Measurements from ENCODE around the gene RABEP1.
A peak's percentile ranks its signal among the peaks of the same experiment; 100 is the strongest.
"Not testable (repeated sequence)": the region's sequence is repeated elsewhere in the genome, so short reads cannot be mapped to it uniquely, and the experiment has no call there.

The RABEP1 gene, protein sequence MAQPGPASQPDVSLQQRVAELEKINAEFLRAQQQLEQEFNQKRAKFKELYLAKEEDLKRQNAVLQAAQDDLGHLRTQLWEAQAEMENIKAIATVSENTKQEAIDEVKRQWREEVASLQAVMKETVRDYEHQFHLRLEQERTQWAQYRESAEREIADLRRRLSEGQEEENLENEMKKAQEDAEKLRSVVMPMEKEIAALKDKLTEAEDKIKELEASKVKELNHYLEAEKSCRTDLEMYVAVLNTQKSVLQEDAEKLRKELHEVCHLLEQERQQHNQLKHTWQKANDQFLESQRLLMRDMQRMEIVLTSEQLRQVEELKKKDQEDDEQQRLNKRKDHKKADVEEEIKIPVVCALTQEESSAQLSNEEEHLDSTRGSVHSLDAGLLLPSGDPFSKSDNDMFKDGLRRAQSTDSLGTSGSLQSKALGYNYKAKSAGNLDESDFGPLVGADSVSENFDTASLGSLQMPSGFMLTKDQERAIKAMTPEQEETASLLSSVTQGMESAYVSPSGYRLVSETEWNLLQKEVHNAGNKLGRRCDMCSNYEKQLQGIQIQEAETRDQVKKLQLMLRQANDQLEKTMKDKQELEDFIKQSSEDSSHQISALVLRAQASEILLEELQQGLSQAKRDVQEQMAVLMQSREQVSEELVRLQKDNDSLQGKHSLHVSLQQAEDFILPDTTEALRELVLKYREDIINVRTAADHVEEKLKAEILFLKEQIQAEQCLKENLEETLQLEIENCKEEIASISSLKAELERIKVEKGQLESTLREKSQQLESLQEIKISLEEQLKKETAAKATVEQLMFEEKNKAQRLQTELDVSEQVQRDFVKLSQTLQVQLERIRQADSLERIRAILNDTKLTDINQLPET

DNA sequence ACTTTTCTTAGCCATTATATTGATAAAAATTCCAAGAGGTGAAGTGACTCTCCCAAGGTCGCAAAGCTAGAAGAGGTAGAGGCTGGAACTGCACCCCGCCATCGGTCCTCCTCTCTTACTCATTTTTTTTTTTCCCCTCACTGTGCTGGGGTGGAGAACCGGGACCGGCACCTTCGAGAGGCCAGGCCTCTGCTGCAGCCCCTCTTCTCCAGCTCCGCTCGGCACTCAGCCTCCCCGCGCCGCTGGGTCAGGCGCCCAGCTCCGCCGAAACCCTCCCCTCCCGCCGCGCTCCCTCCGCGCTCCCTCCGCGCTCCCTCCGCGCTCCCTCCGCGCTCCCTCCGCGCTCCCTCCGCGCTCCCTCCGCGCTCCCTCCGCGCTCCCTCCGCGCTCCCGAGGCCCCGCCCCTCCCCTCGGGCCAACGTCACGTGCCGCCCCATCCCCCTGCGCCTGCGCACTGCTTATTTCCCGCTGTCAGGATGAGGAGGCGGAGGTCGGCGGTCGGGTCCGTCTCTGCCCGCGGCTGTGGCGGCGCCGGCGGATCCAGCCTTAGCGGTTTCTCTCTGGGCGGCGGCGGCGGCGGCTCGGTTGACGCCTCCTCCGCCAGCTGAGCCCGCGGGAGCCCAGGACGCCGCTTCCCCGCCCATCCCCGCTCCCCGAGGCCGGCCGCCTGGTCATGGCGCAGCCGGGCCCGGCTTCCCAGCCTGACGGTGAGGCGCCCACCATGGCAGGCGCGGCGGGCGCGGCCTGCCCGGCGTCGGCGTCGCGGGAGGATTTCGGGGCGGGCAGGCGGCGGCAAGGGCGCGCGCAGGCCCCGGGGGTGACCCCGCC is at the start of gene RABEP1:
TSS of gene RABEP1 (plus strand) at position 471 of the 828 bp plus-strand sequence. CDS start at position 674, 203 bp downstream.
- DNase-seq: peak; percentile 76

DNA sequence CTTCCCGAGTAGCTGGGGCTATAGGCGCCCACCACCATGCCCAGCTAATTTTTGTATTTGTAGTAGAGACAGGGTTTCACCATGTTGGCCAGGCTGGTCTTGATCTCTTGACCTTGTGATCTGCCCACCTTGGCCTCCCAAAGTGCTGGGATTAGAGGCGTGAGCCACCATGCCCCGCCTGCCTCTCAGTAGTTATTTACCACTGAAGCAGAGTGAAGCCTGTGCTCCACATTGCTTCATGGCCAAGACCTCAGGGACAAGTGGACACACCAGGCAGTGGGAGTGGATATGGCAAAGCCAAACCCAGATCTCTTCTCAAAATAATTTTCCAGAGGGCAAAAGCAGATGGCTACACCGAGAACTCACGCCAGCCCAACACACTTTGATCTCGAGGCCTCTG is 48.6 kb upstream of the RABEP1 start:
- DNase-seq: not testable (repeated sequence)

- DNase-seq: no peak
Observed at GRCh38 chr17:5234645-5235576, 47.2 kb upstream of the RABEP1 start, which contains the start of gene SCIMP. SCIMP (minus strand) TSS chr17:5234860; CDS start chr17:5234755, 105 bp downstream.

DNA sequence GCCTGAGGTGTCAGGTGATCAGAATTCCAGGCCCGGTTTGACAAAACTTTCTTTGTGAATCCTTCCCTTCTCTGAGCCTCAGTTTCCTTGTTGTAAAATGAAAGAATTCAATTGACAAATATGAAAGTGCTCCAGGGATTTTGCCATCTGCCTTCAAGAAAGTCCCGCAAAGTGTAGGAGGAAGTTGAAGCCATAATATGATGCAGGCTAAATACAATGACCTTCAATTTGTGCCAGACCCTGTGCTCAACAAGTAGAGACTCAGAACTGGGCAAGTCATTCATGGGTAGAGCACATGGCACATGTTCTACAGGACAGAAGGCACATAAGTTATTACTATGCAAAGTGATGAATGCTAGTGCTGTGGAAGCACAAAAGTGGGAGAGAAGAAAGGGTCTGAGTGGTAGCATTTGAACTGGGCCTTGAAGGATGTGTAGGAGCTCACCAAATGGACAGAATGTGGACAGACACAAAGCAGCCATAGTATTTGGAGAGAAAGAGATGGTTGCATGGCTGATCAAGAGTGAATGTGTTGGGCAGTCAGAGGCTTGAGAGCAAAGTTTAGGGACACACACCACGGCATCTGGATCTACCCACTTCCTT is 45.0 kb upstream of the RABEP1 start:
- no peak for DNase-seq

- no peak for DNase-seq
Observed at GRCh38 chr17:5237541-5238016, 44.5 kb upstream of the RABEP1 start.

DNA sequence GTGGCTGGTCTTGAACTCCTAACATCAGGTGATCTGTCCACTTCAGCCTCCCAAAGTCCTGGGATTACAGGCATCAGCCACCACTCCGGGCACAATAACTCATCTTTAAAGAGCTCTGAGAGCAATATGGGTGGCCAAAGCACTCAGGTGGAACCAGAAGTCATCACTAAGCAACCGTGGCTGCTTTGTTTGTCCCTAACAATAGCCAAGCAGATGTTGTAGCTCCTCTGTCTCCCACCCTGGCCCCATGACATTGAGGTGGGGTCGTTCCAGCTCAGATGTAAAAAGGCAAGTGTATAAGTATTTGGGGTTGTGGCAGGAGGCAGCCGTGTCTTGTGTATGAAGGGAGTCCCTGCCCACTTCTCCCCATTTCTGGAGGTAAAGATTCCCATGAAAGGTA is 43.8 kb upstream of the RABEP1 start:
- DNase-seq: no peak

DNA sequence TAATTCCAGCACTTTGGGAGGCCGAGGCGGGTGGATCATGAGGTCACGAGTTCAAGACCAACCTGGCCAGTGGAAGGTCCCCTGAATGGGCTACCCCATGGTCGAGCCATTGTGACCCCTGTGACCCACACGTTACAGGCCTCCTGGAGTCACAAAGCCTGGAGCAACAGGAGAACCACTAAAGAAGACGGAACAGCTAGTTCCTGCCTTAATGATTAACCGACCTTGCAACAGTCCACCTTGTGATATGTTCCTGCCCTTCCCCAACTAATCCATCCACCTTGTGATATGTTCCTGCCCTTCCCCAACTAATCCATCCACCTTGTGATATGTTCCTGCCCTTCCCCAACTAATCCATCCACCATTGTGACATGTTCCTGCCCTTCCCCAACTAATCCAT is 42.3 kb upstream of the RABEP1 start:
- DNase-seq: not testable (repeated sequence)

GRCh38 chr17:5241861-5242671 is 40.0 kb upstream of the RABEP1 start:
- DNase-seq: peak; percentile 22

- DNase-seq: no peak
Observed at GRCh38 chr17:5247621-5248020, 34.5 kb upstream of the RABEP1 start.

DNA sequence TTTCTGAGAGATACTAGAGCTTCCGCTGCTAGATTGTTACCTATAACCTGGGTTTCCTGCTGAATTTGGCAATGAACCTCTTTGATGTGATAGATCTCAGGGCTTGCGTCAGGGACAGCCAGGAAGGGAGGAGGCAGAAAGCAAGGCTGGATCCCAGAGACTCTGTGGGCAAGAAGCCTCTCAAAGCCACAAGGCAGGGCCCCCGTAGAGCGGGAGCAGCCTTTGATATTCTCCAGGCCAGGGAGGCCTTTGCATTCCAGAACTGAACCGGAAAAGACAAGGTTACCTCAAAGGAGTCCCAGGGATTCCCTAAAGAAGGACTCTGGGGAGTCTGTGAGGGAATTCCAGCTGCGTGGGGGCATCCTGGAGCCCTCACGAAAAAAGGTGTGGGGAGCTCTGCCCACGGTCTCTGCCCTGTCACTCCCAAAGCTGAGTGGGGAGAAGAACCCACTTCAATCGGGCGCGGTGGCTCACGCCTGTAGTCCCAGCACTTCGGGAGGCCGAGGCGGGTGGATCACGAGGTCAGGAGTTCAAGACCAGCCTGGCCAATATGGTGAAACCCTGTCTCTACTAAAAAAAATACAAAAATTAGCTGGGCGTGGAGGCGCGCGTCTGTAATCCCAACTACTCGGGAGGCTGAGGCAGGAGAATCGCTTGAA is 33.1 kb upstream of the RABEP1 start:
- no peak for DNase-seq

DNA sequence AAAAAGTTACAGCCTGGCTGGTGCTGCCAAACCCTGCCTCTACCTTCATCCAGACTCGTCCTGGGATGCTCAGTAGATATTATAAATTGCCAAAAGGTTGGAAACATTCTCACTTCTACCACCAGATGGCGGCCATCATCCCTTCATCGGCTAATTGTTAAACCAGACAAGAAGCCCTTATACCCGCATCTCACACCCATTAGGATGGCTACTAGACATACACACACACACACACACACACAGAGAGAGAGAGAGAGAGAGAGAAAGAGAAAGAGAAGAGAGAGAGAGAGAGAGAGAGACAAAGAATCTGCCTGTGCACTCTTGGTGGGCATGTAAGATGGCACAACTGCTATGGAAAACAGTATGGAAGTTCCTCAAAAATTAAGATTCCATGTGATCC is 32.5 kb upstream of the RABEP1 start:
- no peak for DNase-seq

DNA sequence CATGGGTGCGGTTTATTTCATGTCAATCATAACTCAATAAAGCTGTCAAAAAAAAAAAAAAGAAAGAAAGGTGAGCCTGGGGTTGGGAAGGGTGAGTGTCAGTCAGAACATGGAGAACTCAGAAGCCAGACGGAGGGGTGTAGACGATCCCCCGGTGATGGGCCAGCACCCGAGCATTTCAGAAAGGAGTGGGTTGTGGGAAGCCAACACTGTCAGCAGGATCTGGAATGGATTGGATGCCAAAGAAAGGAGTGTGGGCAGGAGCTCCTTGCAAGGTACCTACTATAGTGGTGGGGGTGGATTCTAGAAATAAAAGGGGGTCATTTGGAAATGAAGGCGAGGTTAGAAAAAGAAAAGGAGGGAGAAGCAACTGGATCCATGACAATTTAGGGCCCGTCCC is 27.7 kb upstream of the RABEP1 start:
- DNase-seq: no peak

GRCh38 chr17:5254903-5255521 is 27.1 kb upstream of the RABEP1 start:
- no peak for DNase-seq

DNA sequence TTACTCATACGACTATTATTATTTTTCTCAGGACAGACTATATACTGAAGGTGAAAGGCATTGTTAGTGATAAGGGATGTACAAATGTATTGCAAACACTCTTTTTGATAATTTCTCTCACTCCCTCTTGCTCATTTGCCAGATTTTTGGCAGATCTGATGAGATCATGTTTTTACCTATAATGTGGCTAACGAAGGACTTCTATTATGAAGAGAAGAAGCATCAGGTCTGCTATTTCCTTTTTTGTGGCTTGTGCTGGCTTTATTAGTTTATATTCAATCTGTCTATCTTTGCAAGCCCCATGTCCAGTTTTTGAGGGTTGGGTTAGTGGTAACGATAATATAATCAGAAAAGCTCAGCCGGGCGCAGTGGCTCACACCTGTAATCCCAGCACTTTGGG is 25.0 kb upstream of the RABEP1 start:
- no peak for DNase-seq

DNA sequence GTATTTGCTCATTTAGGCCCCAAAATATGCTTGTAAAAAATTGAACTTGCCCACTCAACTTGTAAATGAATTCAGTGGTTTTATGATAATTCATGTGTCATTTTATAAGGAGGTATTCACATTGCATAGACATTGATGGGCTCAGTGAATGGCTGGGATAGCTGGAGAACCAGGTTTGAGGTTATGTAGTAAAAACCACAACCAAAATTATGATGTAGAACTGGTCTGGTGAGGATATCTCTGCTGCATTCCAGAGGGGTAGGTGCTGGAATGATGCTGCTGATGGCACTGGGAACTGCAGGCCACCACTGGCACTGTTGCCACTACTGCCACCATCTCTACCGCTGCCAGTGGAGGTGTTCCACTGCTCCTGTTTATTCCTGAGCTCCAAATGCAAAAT is 21.5 kb upstream of the RABEP1 start:
- DNase-seq: no peak

GRCh38 chr17:5262416-5262991 is 19.6 kb upstream of the RABEP1 start:
- DNase-seq: no peak

GRCh38 chr17:5263441-5263840 is 18.6 kb upstream of the RABEP1 start:
- no peak for DNase-seq

DNA sequence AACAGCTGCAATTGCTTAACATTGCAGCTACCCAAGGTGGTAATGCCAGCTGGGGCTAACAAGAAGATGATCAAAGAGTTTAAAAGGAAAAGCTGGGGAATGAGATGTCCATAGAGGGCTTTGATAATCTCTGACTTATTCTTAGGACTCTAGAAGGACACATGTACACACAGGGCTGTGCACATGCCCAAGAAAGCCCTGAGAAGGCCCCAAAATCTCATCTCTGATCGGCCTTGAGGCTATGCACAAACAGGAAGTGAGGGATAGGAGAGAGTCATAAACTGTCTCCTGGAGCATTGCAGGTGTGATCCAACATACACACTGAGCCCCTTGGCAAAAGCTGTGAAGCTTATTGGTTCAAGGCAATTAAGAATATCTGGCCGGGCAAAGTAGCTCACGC is 17.2 kb upstream of the RABEP1 start:
- DNase-seq: no peak
